Lower lobe of right lung (tissue), 2 donors: Measurements from ENCODE around the gene ABHD3. TPM values are rescaled to one million over a fixed set of nuclear protein-coding genes. Genes with fewer than 3 reads are reported as not detected.

Experiments used
- ATAC-seq, 2 donors: fragments of 200-7000 bp; cut with Tn5 transposase; one replicate each; pipeline ENCODE4 v1.9.1; 2020 to 2022; ENCODE audit warnings: mild to moderate bottlenecking in 2 of 2, moderate library complexity in 2 of 2
- DNase-seq: peaks from one replicate; pipeline ENCODE4 v3.0.0-alpha.2; 2020
- H3K27ac ChIP-seq: fragments of 200-600 bp; one replicate; pipeline ENCODE4 v1.8.0; 2022
- H3K27me3 ChIP-seq: fragments of 200-600 bp; one replicate; pipeline ENCODE4 v1.8.0; 2022; ENCODE audit warnings: low read depth
- H3K36me3 ChIP-seq: fragments of 200-600 bp; one replicate; pipeline ENCODE4 v1.8.0; 2022; ENCODE audit warnings: mild to moderate bottlenecking
- H3K4me1 ChIP-seq: fragments of 200-600 bp; one replicate; pipeline ENCODE4 v1.8.0; 2022
- H3K4me3 ChIP-seq: fragments of 200-600 bp; one replicate; pipeline ENCODE4 v1.8.0; 2022; ENCODE audit warnings: mild to moderate bottlenecking
- H3K9me3 ChIP-seq: fragments of 200-600 bp; one replicate; pipeline ENCODE4 v1.8.0; 2022
- intact Hi-C: fragments of 100-400 bp; cut with DNase I; formaldehyde crosslinking; loops from one replicate; pipeline ENCODE4 v1.11.0; 2022
- long read RNA-seq: library from polyadenylated mRNA; unstranded; transcript quantifications from one replicate; pipeline ENCODE4 v2.0.0, GENCODE V29; 2021
- total RNA-seq: library from RNA; stranded (reverse); fragmentation: NEBNext Ultra II Directional; extraction: Animal tissue kit (Norgen Biotek cat#: 25700); gene quantifications from one replicate; pipeline ENCODE4 v1.2.1, GENCODE V29; 2021
- TF ChIP-seq, protein P1 (sequence below): fragments of 200-600 bp; IDR thresholded peaks from one replicate; pipeline ENCODE4 v1.8.0; 2022; ENCODE audit warnings: antibody characterized with exemption, mild to moderate bottlenecking
- donor health status: DM: no; HTN: yes; CAD: no; lungs with severe emphysema.

The ABHD3 gene, protein sequence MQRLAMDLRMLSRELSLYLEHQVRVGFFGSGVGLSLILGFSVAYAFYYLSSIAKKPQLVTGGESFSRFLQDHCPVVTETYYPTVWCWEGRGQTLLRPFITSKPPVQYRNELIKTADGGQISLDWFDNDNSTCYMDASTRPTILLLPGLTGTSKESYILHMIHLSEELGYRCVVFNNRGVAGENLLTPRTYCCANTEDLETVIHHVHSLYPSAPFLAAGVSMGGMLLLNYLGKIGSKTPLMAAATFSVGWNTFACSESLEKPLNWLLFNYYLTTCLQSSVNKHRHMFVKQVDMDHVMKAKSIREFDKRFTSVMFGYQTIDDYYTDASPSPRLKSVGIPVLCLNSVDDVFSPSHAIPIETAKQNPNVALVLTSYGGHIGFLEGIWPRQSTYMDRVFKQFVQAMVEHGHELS
- 32.0 TPM for total RNA-seq
- long read RNA-seq, transcript ABHD3-201 (9 exons, 2,064 nt) = major isoform, 34 of 59 reads
- long read RNA-seq, partial matches to known transcripts = 4 of 59 reads
- long read RNA-seq, other reads (novel, unspliced or antisense) = 16 of 59 reads

DNA sequence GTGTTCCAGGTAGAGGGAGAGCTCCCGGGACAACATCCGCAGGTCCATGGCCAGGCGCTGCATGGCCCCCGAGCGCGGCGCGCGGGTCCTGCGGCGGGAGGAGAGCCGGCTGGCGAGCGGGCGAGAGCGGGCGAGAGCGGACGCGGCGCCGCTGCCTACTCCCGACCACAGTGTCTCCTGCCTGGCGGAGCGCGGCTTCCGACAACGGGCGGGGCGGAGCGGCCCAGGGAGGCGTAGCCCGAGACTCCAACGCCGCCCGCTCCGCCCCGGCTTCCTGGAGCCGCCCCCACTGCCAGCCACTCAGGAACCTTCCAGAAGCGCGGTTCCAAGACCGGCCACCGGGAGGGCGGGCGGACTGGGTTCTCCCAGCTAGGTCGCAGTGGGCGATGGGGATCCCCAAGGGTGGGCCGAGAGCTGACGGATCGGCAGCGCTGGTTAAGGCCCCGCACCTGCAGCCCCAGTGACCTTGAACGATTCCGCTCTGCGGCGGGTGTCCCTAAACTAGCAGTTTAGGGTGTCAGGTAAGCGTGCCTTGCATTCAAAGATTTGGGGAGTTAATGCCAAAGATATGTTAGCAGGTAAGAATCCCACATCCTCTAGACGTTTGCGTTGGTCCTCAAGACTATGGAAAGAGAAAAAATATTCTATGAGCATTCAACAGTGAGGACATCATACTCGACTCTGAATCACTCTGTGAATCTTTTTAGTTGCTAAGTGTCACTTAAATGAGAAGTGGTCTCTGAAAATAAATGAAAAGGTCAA is at the start of gene ABHD3:
ABHD3 (minus strand) TSS at position 172 of the 762 bp plus-strand sequence; CDS start at position 63, 109 bp downstream.
- Histone ChIP-seq H3K36me3 (peaks cover 14% of the 10 kb centered on the region), H3K4me1 (peaks cover 9% of the 10 kb centered on the region), H3K9me3 (no peaks in the 10 kb centered on the region), H3K27me3 (no peaks in the 10 kb centered on the region), H3K4me3 (peak within 1 kb of the TSS; percentile 93), H3K27ac (peak within 1 kb of the TSS; percentile 96)
- DNase-seq (peak; percentile 97), ATAC-seq (peak; percentile 99)
- intact Hi-C loops = no loop called here
- TF ChIP-seq, protein P1, sequence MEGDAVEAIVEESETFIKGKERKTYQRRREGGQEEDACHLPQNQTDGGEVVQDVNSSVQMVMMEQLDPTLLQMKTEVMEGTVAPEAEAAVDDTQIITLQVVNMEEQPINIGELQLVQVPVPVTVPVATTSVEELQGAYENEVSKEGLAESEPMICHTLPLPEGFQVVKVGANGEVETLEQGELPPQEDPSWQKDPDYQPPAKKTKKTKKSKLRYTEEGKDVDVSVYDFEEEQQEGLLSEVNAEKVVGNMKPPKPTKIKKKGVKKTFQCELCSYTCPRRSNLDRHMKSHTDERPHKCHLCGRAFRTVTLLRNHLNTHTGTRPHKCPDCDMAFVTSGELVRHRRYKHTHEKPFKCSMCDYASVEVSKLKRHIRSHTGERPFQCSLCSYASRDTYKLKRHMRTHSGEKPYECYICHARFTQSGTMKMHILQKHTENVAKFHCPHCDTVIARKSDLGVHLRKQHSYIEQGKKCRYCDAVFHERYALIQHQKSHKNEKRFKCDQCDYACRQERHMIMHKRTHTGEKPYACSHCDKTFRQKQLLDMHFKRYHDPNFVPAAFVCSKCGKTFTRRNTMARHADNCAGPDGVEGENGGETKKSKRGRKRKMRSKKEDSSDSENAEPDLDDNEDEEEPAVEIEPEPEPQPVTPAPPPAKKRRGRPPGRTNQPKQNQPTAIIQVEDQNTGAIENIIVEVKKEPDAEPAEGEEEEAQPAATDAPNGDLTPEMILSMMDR = peak; percentile 61

DNA sequence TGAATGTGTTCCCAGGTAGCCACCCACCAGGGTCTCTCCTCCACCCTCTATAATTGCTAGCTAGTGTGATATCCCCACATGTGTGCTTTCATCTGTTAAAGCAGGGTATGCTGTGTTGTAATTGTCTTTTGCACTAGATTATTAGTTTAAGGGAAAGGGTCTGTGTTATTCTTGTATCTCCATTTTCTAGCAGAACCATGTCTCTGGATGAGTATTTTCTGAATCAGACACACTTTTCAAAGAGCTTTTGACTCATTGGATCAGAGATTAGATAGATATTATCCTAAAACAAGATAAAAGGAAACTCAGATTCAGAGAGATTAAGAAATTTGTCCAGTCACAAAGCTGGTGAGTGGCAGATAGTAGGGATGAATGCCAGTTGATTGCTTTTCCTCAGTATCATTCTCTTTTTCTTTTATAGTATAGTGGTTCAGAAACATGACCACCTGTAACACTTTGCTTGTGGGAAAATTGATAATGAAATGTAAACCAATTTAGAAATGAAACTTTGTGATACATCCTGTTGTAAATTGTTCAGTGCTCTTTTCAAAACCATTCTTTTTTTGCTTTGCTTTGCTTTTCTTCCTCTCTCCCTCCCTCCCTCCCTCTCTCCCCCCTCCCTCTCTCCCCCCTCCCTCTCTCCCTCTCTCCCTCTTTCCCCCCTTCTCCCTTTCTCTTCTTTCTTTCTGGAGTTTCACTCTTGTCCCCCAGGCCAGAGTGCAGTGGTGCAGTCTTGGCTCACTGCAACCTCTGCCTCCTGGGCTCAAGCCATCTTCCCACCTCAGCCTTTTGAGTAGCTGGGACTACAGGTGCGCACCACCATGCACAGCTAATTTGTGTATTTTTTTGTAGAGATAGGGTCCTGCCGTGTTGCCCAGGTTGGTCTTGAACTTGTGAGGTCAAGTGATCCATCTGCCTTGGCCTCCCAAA is 43.5 kb upstream of the ABHD3 start:
- no peak overlapping the region for H3K27ac ChIP-seq
- H3K4me3 ChIP-seq = no peak overlapping the region
- no peaks in the 10 kb centered on the region for H3K9me3 ChIP-seq
- no peaks in the 10 kb centered on the region for H3K27me3 ChIP-seq
- DNase-seq (no peak), ATAC-seq (no peak)
- H3K36me3 ChIP-seq = no peaks in the 10 kb centered on the region
- TF ChIP-seq, protein P1 = no peak
- intact Hi-C loops = no loop called here
- peaks cover 16% of the 10 kb centered on the region for H3K4me1 ChIP-seq

DNA sequence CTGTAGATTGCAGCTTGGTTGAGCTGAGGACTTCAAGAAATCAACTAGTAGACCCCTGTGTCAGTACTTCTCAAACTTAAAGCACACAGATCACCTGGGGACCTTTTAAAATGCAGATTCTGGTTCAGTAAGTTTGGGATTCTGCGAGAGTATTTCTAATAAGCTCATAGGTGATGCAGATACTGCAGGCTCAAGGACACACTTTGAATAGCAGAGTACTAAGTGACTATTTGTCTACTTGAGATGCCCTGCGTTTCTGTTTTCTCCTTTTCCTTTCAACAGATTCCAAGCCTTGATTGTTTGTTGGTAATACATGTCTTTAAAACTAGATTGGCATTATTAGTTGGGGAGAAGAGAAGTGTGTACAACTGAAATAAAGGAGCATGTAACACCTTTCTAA is 42.7 kb upstream of the ABHD3 start:
- H3K4me1 ChIP-seq = peaks cover 24% of the 10 kb centered on the region

DNA sequence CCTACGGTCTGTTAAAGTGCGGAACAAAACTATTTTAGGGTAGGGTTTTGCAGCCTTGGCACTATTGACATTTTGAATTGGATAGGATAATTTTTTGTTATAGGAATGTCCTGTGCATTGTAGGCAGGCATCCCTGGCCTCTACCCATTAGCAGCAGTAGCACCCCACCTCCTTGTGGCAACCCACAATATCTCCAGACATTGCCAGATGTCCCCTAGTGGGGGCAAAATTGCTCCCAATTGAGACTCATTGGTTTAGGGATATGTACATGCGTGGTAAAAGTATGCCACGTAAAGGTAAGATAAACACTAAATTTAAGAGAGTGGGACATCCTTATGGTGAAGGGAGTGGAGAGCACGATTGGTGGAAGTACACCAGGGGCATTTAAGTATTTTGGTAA is 40.7 kb upstream of the ABHD3 start:
- intact Hi-C loops = no loop called here
- Histone ChIP-seq H3K4me1 (peaks cover 28% of the 10 kb centered on the region), H3K27me3 (no peaks in the 10 kb centered on the region), H3K4me3 (no peak overlapping the region), H3K27ac (no peak overlapping the region), H3K9me3 (no peaks in the 10 kb centered on the region), H3K36me3 (no peaks in the 10 kb centered on the region)
- DNase-seq (no peak), ATAC-seq (no peak)
- TF ChIP-seq, protein P1 = no peak

More for the DNA sequence above, 42.7 kb upstream of the ABHD3 start:
- Histone ChIP-seq H3K9me3 (no peaks in the 10 kb centered on the region), H3K4me3 (no peak overlapping the region), H3K27me3 (no peaks in the 10 kb centered on the region), H3K36me3 (no peaks in the 10 kb centered on the region), H3K27ac (no peak overlapping the region)
- no peak for DNase-seq
- peak in 1 of 2 donors; percentile 60 for ATAC-seq
- intact Hi-C loops = no loop called here
- TF ChIP-seq, protein P1 = no peak
